ENCODE measurements around the gene AAGAB.

The AAGAB gene

GRCh38 chr15:67190326-67190725 lies 64.1 kb downstream of the AAGAB start:
- DNase-seq (ENCODE audit: low read depth in 1 of 2, low spot score in 1 of 2) = no peak

DNA sequence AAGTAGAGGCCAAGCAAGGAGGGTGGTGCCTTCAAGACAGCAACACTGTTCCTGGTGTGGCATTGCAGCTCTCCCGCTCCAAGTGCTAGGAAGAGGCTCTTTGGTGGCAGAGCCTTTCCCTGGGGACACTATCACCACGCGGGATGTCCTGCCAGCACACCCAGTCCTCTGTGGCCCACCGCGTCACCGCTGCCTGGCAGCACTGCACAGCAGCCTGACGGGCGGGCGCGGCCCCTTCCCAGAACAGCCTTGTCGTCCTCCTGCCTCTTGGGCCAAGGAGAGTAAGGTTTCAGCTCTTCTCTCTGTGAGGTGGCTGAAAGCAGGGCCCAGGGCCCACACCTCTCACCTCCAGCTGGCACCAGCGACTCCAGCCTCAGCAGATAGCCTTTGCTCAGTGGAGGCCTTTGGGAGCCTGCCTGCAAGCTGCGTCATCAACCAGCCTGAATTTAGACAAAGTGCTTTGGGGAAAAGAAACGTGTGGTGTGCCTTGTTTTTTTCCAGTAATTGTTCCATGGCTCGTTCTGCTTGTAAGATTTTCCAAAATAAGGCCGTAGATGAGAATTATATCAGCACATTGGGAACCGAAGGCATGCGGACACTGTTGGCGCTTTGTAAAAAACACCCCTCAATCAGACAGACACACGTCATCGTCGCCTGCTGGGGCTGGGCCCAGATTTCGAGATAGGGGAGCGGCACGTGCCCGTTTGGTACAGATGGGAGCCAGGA lies 65.0 kb downstream of the AAGAB start:
- no peak for DNase-seq (ENCODE audit: low read depth in 1 of 2, low spot score in 1 of 2)

DNA sequence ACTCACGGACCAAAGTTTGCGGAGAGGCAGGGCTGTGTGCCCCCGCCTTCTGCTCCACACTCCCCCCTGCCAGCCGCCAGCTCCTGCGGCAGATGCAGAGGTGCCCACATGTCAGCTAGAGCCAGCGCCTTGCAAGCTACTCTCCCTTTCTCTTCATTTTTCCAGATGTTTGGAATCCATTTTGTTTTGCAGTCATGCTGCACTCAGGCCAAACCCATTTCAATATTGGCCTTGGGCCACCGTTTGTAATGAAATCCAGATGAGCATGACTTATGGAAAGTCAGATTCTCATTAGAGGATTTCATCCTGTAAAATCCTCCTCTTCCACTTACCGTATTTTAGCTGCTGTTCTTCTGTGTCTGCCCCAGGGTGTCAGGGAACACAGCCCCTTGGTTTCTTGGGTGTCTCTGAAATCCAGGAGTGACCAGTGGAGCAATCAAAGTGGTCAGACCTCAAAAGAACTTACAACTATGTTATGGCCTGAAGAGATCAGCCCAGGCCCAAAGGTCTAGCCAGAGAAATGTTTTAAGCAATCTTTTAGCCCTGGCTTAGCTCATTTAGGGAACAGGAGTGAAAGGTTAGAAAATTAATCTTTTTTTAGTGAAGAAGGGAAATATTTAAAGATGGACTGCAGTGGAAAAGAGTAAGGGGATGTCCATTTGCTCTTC lies 65.8 kb downstream of the AAGAB start:
- DNase-seq (ENCODE audit: low read depth in 1 of 2, low spot score in 1 of 2) = no peak

- DNase-seq (ENCODE audit: low read depth in 1 of 2, low spot score in 1 of 2) = no peak
Observed at GRCh38 chr15:67187351-67187854, 67.1 kb downstream of the AAGAB start.

GRCh38 chr15:67186688-67187087 lies 67.8 kb downstream of the AAGAB start:
- DNase-seq (ENCODE audit: low read depth in 1 of 2, low spot score in 1 of 2) = no peak

GRCh38 chr15:67186226-67186649 lies 68.2 kb downstream of the AAGAB start:
- DNase-seq (ENCODE audit: low read depth in 1 of 2, low spot score in 1 of 2) = no peak

DNA sequence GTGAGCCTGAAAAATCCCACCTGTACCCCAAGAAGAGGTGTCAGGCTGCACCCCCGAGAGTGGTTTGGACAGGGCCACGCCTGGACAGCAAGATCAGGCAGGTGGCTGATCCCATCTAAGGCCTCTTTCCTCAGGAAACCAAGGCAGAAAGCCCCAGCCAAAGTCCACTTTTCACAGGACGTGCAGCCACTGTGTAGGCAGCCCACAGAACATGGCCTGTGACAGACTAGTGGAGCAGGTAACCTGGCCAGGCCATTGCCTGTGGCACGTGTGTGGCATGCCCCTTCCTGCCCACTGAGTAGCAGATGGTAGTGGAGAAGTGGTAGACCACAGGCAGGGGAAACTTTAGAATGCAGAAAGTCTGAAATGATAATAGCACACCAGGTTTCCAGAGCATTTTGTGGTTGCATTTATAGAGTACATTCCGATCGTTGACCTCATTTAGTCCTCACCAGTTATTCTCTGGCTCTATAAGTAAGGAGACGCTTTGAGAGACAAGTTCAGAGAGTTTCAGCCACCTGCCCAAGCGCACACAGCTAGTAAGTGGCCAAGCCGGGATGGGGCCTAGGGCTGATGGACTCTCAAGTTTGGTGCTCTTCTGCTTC lies 68.7 kb downstream of the AAGAB start:
- DNase-seq (ENCODE audit: low read depth in 1 of 2, low spot score in 1 of 2) = no peak

DNA sequence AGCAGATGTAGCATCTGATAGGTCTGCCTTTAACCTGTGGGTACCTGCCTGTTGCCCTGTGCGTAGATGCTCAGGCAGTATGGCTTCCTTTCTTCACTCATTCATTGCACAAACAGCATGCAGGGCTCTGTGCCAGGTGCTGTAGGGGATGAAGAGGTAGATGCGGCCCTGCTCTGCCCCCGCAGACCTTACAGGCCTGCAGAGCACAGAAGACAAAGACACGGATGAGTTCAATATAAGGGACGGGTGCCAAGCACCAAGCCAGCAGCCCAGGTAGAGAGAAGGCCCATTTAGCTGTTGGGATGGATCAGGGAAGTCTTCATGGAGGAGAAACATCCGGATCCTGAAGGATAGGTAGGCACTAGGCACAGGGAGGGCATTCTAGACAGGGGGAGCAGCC lies 69.4 kb downstream of the AAGAB start:
- no peak for DNase-seq (ENCODE audit: low read depth in 1 of 2, low spot score in 1 of 2)

DNA sequence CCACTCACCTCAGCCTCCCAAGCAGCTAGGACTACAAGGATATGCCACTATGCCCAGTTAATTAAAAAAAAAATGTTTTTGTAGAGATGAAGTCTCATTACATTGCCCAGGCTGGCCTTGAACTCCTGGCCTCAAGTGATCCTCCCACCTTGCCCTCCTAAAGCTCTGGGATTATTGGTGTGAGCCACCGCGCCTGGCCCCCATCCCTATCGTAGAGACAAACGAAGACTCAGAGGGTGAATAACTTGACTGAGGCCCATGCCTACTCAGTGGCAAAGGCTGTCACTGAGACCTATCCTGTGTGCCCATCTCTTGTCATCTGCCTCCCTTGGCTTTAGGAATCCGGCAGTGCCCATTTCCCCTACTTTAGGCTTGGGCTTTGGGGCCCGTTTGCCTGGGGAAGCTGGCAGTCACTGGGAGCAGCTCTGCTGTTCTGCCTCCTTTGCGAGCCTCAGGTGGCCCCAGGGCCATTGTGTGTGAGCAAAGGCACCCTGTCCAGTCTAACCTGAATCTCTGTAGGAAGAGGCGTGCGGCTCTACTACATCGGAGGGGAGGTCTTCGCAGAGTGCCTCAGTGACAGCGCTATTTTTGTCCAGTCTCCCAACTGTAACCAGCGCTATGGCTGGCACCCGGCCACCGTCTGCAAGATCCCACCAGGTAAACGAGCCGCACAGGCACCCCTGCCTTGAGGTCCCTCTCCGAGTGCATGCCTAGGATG lies 70.1 kb downstream of the AAGAB start:
- DNase-seq (ENCODE audit: low read depth in 1 of 2, low spot score in 1 of 2) = no peak

DNA sequence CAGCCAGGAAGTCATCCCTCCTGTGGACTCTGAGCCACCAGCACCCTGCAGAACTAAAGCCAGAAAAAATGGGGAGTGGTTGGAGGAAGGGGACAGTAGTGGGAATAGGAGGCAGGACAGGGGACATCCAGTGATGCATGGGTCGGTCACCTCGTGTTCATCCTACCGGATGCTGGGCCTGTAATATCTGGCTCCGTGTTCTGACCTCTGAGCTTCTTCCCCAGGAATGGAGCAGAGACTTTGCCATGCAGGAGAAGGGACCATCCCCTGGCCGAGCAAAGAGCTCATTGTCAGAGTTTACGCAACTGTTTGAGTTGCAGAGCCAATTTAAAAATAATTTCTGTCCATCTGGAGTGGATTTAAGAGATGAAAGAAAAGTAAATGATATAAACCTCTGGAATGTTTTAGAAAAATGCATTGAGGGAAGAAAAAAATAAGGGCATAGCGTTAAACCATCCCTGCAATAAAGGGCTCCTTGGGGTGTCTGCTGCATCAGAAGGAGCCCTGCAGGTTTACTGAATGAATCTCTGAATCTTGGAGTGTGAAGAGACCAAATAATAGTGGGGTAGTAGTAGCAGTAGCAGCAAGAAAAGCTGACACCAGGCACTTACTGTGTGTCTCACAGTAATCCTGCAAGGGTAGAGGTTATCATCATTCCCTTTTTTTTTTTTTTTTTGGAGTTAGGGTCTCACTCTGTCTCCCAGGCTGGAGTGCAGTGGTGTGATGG lies 70.9 kb downstream of the AAGAB start:
- no peak for DNase-seq (ENCODE audit: low read depth in 1 of 2, low spot score in 1 of 2)

GRCh38 chr15:67181221-67181639 lies 73.2 kb downstream of the AAGAB start:
- no peak for DNase-seq (ENCODE audit: low read depth in 1 of 2, low spot score in 1 of 2)

DNA sequence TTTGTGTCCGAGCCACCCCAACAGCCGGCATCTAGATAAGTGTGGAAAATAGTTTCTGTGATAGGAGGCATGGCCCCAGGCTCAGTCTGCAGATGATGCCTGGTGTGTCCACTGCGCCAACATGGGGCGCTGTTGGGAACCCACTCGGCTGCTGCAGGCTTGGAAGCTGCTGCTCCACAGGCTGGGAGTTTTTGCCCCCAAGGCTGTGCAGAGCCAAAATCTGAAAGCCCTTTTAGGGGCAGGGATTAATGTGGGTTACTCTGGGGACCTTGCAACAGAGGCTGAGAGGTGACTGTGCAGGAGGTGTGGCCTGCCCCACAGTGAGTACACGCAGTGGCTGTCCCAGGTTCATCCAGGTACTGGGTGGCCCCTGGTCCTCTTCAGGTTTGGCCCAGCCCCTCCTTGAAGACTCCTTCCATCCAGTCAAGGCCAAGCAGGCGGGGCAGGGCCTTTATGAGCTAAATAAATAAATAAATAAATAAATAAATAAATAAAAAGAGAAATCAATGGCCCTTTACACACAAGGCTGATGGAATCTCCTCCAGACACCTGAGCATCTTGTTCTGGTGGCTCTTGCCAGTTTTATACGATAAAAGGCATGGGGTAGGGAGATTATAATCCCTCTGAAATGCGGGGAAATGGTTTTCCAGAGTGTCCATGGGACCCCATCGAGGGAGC lies 73.8 kb downstream of the AAGAB start:
- DNase-seq (ENCODE audit: low read depth in 1 of 2, low spot score in 1 of 2) = no peak

- no peak for DNase-seq (ENCODE audit: low read depth in 1 of 2, low spot score in 1 of 2)
Observed at GRCh38 chr15:67180035-67180434, 74.4 kb downstream of the AAGAB start.

DNA sequence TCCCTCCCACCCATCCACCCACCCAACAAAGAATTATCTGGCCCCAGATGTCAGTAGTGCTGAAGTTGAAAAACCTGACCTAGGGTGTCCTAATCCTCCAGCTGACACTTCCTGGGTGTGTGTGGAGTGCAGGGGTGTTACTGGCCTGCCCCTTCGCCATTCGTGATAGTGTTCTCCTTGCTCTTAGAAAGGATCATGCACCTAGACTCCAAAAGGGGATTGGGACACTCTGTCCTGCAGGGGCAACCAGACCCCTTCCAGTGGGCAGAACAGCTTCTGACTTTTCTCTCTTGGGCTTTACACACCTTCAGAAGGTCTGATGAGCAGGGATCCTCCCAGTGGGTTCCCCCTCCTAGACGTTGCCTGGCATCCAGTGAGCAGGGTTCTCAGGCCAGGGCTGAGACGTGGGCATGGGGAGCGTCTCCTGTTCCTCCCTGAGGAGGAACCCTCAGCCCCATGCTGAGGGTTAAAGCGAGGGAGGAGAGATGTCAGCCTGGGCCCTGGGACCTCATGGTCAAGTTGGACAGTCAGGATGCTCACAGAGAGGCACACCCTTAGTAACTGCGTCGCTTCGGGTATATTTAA lies 75.0 kb downstream of the AAGAB start:
- DNase-seq (ENCODE audit: low read depth in 1 of 2, low spot score in 1 of 2) = no peak

- DNase-seq (ENCODE audit: low read depth in 1 of 2, low spot score in 1 of 2) = no peak
Observed at GRCh38 chr15:67178569-67179210, 75.8 kb downstream of the AAGAB start.

DNA sequence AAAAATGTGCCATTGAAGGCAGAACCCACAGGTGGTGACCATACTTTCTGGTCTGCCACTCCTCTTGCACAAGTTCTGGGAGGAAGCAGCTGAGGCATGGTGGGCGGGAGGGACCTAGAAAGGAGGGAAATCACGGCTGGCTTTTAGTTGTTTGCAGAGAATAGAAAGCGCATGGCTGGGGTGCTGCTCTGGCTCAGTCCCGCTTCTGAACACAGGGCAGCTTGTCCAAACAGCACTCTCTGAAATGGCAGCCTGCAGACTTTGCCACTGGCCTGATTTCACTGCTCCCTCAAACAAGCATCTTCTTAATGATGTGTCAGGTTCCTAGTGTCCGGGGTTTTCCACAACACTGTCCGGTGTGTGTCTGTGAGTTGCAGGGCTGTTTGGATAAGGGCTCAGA lies 76.7 kb downstream of the AAGAB start:
- no peak for DNase-seq (ENCODE audit: low read depth in 1 of 2, low spot score in 1 of 2)

DNA sequence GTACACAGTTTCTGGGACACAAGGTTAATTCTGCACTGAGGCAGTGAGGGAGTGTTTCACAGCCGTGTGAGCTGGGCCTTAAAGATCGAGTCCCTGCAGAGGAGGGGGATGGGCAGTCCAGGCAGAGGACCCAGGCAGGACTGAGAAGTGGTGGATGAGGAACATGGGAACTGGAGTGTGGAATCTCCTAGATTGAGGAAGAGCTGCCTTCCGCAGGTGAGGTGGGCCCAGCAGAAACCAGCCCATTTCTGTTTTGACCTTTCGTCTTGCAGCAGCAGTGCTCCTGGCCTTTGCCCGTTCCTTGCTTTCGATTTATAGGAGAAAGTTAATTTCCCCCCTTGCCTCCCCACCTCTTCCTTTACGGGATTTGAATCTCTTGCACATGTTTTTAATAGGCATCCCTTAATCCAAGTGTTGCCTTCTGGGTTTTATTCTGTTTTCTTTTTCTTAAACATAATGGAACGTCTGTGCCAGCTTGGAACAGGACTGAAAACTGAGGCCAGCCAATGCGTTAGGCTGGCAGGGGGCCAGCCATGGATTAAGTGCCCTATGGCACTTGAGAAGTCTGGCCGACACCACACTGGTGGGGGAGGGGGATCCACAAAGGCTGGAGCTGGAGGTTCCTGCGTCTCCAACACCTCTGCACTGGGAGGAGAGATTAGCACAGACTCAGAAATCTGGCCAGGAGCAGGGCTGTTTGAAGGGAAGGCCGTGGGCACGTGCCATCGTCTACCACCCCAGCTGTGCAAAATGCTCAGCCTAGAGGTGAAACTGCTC lies 78.1 kb downstream of the AAGAB start:
- DNase-seq (ENCODE audit: low read depth in 1 of 2, low spot score in 1 of 2) = no peak

- DNase-seq (ENCODE audit: low read depth in 1 of 2, low spot score in 1 of 2) = no peak
Observed at GRCh38 chr15:67175643-67176071, 78.8 kb downstream of the AAGAB start.

All from activated T-helper 1 cell treated with anti-CD3 and anti-CD28 coated beads, Interleukin-2, amount 50 U/mL, for 16 hours (primary cell).